AG09309 (cell line): ENCODE results near the gene MRPL4.

ENCODE experiments used
- DNase-seq: peaks from one replicate; pipeline ENCODE4 v3.0.0-alpha.2; 2010; ENCODE audit warnings: low read depth
- H3K4me3 ChIP-seq: 2 replicates; pipeline ENCODE4 v1.5.1; 2011; ENCODE audit warnings: mild to moderate bottlenecking, low read depth, low read length, moderate library complexity; ENCODE audit not compliant: control insufficient read depth
- TF ChIP-seq, protein P1 (sequence below): IDR thresholded peaks from 2 replicates; pipeline ENCODE4 v1.5.1; 2011; ENCODE audit warnings: mild to moderate bottlenecking, low read depth, low read length, inconsistent platforms; ENCODE audit not compliant: insufficient read depth, control insufficient read depth; ENCODE audit errors: missing control alignments

The MRPL4 gene

DNA sequence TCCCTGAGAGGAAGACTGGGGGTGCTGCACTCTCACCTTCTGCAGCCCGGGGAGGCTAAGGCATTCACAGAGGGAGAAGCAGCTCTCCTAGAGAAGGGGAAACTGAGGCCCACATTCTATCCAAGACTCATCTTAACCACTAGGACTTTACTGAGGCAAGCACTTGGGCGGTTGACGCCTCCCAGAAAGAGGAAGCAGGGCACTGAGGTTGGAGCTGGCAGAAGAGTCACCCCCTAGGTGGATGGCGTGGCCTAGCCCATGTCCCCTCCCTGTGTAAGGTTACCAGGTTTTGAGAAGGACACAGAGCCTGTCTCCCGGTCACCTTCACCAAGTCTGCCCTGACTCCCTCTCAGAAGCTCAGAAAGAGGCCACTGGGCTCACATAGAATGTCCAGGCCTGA lies 23.6 kb upstream of the MRPL4 start:
- TF ChIP-seq, protein P1, sequence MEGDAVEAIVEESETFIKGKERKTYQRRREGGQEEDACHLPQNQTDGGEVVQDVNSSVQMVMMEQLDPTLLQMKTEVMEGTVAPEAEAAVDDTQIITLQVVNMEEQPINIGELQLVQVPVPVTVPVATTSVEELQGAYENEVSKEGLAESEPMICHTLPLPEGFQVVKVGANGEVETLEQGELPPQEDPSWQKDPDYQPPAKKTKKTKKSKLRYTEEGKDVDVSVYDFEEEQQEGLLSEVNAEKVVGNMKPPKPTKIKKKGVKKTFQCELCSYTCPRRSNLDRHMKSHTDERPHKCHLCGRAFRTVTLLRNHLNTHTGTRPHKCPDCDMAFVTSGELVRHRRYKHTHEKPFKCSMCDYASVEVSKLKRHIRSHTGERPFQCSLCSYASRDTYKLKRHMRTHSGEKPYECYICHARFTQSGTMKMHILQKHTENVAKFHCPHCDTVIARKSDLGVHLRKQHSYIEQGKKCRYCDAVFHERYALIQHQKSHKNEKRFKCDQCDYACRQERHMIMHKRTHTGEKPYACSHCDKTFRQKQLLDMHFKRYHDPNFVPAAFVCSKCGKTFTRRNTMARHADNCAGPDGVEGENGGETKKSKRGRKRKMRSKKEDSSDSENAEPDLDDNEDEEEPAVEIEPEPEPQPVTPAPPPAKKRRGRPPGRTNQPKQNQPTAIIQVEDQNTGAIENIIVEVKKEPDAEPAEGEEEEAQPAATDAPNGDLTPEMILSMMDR: no peak
- H3K4me3 ChIP-seq: no peak overlapping the region

DNA sequence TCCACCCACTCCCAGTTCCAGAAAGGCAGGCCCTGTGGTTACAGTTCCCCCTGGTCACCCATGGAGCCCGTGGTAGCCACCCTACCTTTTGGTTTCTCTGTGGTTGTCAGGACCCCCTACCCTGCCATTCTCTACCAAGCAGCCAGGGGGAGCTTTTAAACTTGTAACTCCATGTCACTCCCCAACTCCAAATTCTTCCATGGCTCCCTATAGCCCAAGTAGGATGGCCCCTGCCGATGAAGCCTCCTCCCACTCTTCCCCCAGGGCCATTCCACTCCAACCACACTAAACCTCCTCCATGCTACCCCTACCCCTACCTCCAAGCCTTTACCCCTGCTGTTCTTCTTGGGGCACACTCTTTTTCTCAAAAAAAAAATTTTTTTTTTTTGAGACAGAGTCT lies 23.1 kb upstream of the MRPL4 start:
- no peak for DNase-seq
- TF ChIP-seq, protein P1: peak; percentile 48
- H3K4me3 ChIP-seq: no peak overlapping the region

More for the DNA sequence above, 23.6 kb upstream of the MRPL4 start:
- DNase-seq: no peak

DNA sequence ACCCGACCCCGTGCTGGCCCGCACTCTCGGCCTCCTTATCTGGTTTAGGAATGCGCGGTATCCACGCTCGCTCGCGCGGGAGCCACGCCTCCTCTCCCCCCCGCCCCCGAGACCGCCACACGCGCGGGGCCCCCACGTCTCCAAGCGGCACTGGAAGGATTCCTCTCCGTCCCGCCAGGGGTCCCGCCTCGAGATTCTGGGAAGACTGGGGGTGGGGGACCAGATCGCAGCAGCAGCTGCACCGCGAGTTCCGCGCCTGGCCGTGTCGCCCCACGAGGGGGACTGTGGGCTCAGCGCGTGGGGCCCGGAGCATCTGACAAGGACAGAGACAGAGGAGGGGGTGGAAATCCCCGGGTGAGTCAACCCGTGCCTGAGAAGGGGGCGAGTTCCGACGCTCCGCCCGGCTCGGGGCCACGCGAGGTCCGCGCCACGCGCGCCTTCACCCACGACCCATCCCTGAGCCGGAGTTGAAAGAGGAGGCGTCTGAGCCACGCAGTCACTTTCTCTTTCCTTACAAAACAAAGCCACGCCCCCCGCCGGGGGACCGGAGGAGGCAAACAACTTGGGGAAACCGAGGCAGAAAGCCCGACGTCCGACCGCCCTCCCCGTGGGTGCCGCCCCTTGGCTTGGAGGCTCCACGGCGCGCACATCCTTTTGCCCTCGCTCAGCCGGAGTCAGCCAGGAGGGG lies 21.7 kb upstream of the MRPL4 start:
- no peak for DNase-seq
- peak overlapping the region; percentile 87 for H3K4me3 ChIP-seq
- TF ChIP-seq, protein P1: no peak

DNA sequence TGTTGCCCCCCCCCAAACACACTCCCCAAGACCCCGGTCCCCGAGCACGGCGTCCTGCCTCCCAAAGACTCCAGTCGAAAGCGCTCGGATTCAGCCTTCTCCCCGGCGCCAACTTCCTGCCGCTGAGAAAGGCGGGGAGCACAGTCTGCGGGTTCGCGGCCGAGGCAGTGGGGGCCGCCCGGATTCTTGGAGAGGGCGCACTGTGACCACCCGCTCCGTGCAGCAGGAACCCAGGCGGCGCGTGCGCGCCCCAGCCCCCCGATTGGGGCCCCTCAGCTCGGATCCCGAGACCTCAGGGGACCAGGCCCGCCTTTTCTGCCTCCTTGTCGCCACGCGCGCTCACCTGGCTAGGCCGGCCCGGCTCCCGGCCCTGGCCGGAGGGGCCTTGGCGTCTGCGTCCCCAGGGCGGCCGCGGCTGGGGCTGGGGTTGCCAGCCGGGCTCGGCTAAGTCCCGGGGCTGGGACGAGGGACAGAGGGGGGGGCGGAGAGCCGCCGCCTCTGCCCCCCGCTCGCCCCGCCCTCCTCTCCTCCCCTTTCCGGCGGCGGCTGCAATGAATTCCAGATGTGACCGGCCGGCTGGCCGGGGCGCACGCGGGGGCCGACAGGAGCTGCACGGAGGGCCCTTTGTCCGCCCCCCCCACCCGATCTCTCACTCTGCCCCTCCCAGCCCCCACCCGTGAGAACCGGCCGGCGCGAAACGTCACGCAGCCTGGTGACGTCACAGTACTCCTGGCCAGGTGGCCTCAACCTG lies 21.0 kb upstream of the MRPL4 start, which contains the start of gene S1PR2:
Gene S1PR2 (minus strand): TSS at position 471 of the 751 bp plus-strand sequence. CDS start 6,426 bp downstream, outside the sequence.
- TF ChIP-seq, protein P1: no peak
- H3K4me3 ChIP-seq: peak within 1 kb of the TSS; percentile 87
- DNase-seq: no peak

DNA sequence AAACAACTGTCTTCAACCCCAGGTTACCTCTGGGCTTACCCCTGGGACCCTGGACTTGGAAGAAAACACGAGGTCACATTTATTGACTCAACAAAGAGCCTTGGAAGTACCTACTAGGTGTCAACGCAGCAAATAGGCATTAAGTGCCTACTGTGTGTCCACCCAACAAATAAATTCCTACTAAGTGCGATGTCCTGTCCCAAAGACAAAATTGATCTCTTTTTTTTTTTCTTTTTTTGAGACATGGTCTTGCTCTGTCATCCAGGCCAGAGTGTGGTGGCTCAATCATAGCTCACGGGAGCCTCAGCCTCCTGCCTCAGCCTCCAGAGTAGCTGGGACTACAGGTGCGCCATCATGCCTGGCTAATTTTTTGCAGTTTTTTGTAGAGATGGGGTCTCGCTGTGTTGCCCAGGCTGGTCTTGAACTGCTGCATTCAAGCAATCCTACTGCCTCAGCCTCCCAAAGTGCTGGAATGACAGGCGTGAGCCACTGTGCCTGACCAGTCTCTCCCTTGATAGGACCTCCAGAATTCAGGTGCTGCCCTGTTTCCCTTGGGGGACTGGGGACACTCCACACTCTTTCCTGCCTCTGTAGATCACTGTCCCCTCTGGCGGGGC lies 20.3 kb upstream of the MRPL4 start:
- peak overlapping the region; percentile 87 for H3K4me3 ChIP-seq
- no peak for DNase-seq
- TF ChIP-seq, protein P1: no peak

DNA sequence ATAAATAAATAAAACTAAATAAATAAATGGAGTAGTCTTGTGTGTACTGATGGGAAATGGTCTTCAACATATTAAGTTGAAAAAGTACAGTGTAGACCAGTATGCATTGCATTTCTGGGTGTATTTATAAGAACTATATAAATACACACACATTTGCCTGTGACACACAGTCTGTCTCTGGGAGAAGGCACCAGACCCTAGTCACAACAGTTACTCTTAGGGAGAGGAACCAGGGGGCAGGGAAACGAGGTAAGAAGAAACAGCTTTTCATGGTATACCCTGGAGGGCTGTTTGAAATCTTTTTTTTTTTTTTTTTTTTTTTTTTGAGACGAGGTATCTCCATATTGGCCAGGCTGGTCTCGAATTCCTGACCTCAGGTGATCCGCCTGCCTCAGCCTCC lies 18.1 kb upstream of the MRPL4 start:
- TF ChIP-seq, protein P1: no peak
- DNase-seq: no peak
- H3K4me3 ChIP-seq: no peak overlapping the region
